ENCODE data around the gene TMPO. TPM values are rescaled to one million over a fixed set of nuclear protein-coding genes. Genes with fewer than 3 reads are reported as not detected.

TMPO gene
- total RNA-seq, 1 experiment from 2014 or later: 124 TPM

- Histone ChIP-seq H3K9me3 (ENCODE audit: control insufficient read depth, insufficient read depth, low read depth, low read length) (no peaks in the 10 kb centered on the region), H3K4me3 (ENCODE audit: low read depth in 2 of 2, low read length in 2 of 2) (no peak overlapping the region), H3K4me1 (ENCODE audit: control insufficient read depth, insufficient read depth, low read length) (no peaks in the 10 kb centered on the region), H3K36me3 (ENCODE audit: control insufficient read depth, insufficient read depth, low read length) (no peaks in the 10 kb centered on the region), H3K27me3 (ENCODE audit: control insufficient read depth, insufficient read depth, low read length) (no peaks in the 10 kb centered on the region), H3K27ac (ENCODE audit: low read length) (no peak overlapping the region)
- in situ Hi-C loops (cut with HindIII; ENCODE audit: low pct_unique_long_range_greater_than_20kb, low sequenced_read_pairs): no loop called here
- no TSS peak for BruUV-seq (replicated peaks)
- POLR2A ChIA-PET: no interaction called here
- TF ChIP-seq POLR2AphosphoS5 (IDR thresholded peaks at IDR 0.05; ENCODE audit: low read depth, low read length): no peak
- TF ChIP-seq, protein P1, sequence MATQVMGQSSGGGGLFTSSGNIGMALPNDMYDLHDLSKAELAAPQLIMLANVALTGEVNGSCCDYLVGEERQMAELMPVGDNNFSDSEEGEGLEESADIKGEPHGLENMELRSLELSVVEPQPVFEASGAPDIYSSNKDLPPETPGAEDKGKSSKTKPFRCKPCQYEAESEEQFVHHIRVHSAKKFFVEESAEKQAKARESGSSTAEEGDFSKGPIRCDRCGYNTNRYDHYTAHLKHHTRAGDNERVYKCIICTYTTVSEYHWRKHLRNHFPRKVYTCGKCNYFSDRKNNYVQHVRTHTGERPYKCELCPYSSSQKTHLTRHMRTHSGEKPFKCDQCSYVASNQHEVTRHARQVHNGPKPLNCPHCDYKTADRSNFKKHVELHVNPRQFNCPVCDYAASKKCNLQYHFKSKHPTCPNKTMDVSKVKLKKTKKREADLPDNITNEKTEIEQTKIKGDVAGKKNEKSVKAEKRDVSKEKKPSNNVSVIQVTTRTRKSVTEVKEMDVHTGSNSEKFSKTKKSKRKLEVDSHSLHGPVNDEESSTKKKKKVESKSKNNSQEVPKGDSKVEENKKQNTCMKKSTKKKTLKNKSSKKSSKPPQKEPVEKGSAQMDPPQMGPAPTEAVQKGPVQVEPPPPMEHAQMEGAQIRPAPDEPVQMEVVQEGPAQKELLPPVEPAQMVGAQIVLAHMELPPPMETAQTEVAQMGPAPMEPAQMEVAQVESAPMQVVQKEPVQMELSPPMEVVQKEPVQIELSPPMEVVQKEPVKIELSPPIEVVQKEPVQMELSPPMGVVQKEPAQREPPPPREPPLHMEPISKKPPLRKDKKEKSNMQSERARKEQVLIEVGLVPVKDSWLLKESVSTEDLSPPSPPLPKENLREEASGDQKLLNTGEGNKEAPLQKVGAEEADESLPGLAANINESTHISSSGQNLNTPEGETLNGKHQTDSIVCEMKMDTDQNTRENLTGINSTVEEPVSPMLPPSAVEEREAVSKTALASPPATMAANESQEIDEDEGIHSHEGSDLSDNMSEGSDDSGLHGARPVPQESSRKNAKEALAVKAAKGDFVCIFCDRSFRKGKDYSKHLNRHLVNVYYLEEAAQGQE (IDR thresholded peaks at IDR 0.05; ENCODE audit: insufficient read depth in 1 of 2, low read depth in 2 of 2, low read length in 1 of 2): no peak
- no peak for TF ChIP-seq SIN3A (IDR thresholded peaks at IDR 0.05; ENCODE audit: borderline replicate concordance, insufficient read depth, low read depth, low read length)
- TF ChIP-seq CTCF (IDR thresholded peaks at IDR 0.05): no peak
- no peak for TF ChIP-seq TCF7L2 (IDR thresholded peaks at IDR 0.05; ENCODE audit: low read depth, low read length)
- DNase-seq (ENCODE audit: low read depth, low spot score): no peak
- ATAC-seq: no peak
- intact Hi-C loops (cut with micrococcal nuclease; ENCODE audit: unreplicated experiment): no loop called here
- CTCF ChIA-PET: no interaction called here
Measured at GRCh38 chr12:98483621-98484503, 31.5 kb upstream of the TMPO start.

GRCh38 chr12:98485792-98486340 is 29.5 kb upstream of the TMPO start:
- ChIA-PET POLR2A (no interaction called here), CTCF (no interaction called here)
- intact Hi-C loops (cut with micrococcal nuclease; ENCODE audit: unreplicated experiment): no loop called here

More at GRCh38 chr12:98485792-98486340, 29.5 kb upstream of the TMPO start:
- no peak overlapping the region for H3K4me3 ChIP-seq (ENCODE audit: low read depth in 2 of 2, low read length in 2 of 2)
- H3K27me3 ChIP-seq (ENCODE audit: control insufficient read depth, insufficient read depth, low read length): no peaks in the 10 kb centered on the region
- H3K9me3 ChIP-seq (ENCODE audit: control insufficient read depth, insufficient read depth, low read depth, low read length): no peaks in the 10 kb centered on the region
- in situ Hi-C loops (cut with HindIII; ENCODE audit: low pct_unique_long_range_greater_than_20kb, low sequenced_read_pairs): no loop called here
- no peak for ATAC-seq
- no peaks in the 10 kb centered on the region for H3K36me3 ChIP-seq (ENCODE audit: control insufficient read depth, insufficient read depth, low read length)
- H3K27ac ChIP-seq (ENCODE audit: low read length): no peak overlapping the region
- BruUV-seq (replicated peaks): no TSS peak
- DNase-seq (ENCODE audit: low read depth, low spot score): no peak
- no peak for TF ChIP-seq CTCF (IDR thresholded peaks at IDR 0.05)
- no peak for TF ChIP-seq POLR2AphosphoS5 (IDR thresholded peaks at IDR 0.05; ENCODE audit: low read depth, low read length)
- no peak for TF ChIP-seq SIN3A (IDR thresholded peaks at IDR 0.05; ENCODE audit: borderline replicate concordance, insufficient read depth, low read depth, low read length)
- no peak for TF ChIP-seq TCF7L2 (IDR thresholded peaks at IDR 0.05; ENCODE audit: low read depth, low read length)
- TF ChIP-seq, protein P1 (IDR thresholded peaks at IDR 0.05; ENCODE audit: insufficient read depth in 1 of 2, low read depth in 2 of 2, low read length in 1 of 2): no peak
- no peaks in the 10 kb centered on the region for H3K4me1 ChIP-seq (ENCODE audit: control insufficient read depth, insufficient read depth, low read length)
